22Rv1 (cell line): Measurements from ENCODE around the gene EML3.
A peak's percentile ranks its signal among the peaks of the same experiment; 100 is the strongest.

Source experiments
- H3K27ac ChIP-seq: fragments of 450-650 bp; 2 replicates; pipeline ENCODE4 v1.5.1; 2017
- CTCF ChIP-seq: fragments of 450-650 bp; IDR thresholded peaks from 2 replicates; pipeline ENCODE4 v1.5.1; 2017; ENCODE audit warnings: mild to moderate bottlenecking
- ZFX ChIP-seq: fragments of 450-650 bp; IDR thresholded peaks from 2 replicates; pipeline ENCODE4 v1.6.1; 2017; ENCODE audit warnings: antibody characterized with exemption, borderline replicate concordance

EML3 gene

GRCh38 chr11:62579252-62579651 lies 33.3 kb downstream of the EML3 start:
- no peak overlapping the region for H3K27ac ChIP-seq
- TF ChIP-seq CTCF: no peak
- no peak for TF ChIP-seq ZFX

GRCh38 chr11:62578541-62578940 lies 34.0 kb downstream of the EML3 start:
- H3K27ac ChIP-seq: no peak overlapping the region
- no peak for TF ChIP-seq CTCF
- no peak for TF ChIP-seq ZFX

DNA sequence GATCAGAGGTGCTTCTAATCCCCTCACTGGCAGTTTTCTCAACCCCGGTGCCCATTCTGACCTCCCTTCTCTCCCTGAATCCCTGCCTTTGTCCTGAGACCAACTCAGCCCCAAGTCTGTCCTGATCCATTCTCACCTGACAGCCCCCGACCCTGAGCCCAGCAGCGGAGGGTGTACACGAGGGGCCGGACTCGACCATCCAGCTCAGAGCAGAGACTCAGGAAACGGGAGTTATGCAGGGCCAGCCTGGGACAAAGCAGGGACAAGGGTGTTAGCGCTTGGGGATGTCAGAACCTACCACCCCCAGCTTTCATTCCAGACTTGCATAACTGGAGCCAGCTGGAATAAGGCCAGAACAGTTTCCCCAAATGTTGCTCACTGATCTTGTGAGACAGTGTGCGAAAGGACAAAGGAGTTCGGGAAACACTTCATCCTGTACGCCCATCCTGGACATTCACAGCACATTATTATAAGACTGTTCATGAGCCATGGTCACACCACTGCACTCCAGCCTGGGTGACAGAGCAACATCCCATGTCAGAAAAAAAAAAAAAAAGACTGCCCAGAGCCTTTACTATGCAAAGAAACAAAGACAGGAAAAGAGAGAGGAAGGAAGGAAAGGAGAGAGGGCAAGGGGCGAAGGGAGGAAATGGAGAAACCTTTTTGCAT lies 35.4 kb downstream of the EML3 start:
- H3K27ac ChIP-seq: peak overlapping the region; percentile 12; the same call in 1 of the 2 replicates
- no peak for TF ChIP-seq ZFX
- no peak for TF ChIP-seq CTCF

DNA sequence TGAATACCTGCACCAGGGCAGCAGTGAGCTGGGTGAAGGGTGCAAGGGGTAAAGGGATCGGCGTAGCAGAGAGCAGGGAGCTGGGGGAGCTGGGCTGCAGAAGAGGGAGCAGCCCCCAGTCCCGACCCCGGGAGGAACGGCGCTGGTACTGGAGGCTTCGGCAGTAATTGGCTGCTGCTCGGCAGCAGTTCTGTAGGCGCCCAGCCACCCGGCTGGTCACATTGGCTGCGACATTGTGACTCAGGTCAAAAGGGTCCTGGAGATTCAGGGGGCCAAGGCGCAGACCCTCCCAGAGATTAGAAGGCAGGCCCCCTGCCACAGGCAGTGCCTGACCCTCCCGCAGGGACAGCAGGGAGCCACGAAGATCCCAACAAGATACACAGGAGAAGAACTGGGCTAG lies 36.7 kb downstream of the EML3 start:
- TF ChIP-seq ZFX (no peak), CTCF (no peak)
- H3K27ac ChIP-seq: no peak overlapping the region

- H3K27ac ChIP-seq: peak overlapping the region; percentile 79
- TF ChIP-seq ZFX: no peak
- no peak for TF ChIP-seq CTCF
Measured at GRCh38 chr11:62575156-62575555, 37.4 kb downstream of the EML3 start.

DNA sequence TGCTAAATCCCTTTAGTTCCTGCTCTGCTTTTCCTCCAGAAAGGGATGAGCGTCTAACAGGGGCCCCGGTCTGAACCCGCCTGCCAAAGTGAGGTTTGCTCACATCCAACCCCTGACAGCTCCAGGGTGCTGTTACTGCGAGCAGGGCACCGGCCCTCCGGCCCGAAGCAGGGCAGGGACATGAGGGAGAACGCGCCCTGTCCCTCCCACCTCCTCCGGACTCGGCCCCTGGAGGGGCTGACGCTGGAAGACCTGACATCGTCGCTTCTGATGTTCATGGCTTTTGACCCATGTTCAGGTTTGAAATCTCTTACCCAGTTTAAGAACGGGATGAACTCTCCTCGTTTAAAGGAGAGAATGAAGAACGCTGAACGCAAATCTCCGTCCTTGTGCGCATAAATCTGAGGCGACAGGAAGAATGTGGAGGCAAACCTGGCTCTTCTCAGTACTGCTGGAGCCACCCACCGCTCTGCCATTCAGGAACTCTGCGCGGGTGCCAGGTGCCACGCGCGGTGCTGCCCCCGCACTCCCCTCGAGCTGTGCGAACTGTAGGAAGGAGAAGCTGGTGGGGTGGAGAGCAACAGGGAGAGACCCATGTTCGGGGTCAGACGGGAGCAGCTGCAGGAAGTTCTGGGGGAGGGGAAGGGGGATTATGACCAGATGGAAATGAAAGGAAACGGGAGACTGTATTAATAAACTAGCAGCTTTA lies 38.1 kb downstream of the EML3 start:
- no peak for TF ChIP-seq ZFX
- TF ChIP-seq CTCF: no peak
- H3K27ac ChIP-seq: peak overlapping the region; percentile 79
